ENCODE data around the gene ERO1A. TPM values are rescaled to one million over a fixed set of nuclear protein-coding genes. Genes with fewer than 3 reads are reported as not detected.

The ERO1A gene
- total and polyA plus RNA-seq, 2 experiments from 2014 or later: 41.6 to 91.1 TPM

DNA sequence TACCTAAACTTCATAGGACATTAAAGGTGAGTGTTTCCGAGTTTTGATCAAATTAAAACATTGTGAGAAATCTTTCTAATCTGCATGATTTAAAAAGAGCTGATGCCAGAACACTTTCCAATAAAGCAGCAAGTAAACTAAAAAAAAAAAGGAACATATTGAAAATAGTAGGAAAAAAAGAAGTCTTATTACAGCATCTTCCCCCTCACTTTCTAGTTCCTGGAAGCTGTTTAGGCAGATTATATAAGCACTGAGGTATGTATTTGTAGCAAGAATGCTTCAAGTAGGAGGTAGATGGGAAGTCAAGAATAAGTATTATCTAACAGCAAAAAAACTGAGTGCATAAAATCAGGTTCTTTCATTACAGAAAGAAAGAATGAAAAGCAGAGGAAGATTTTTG is 45.8 kb downstream of the ERO1A start:
- Histone ChIP-seq H4K20me1 (ENCODE audit: insufficient read depth, poor library complexity, severe bottlenecking) (no peaks in the 10 kb centered on the region), H3K4me3 (no peak overlapping the region), H3K27me3 (no peaks in the 10 kb centered on the region), H3K27ac (no peak overlapping the region), H3K4me1 (ENCODE audit: insufficient read depth) (no peaks in the 10 kb centered on the region), H3K36me3 (replicated peaks; ENCODE audit: insufficient read depth, low read depth) (no peaks in the 10 kb centered on the region), H3K9me2 (replicated peaks; ENCODE audit: insufficient read depth) (no peaks in the 10 kb centered on the region), H3K9me3 (ENCODE audit: low read depth) (no peaks in the 10 kb centered on the region), H3K79me2 (no peaks in the 10 kb centered on the region), H3K4me2 (no peak overlapping the region), H2AFZ (no peak overlapping the region)
- TF ChIP-seq, protein P1, sequence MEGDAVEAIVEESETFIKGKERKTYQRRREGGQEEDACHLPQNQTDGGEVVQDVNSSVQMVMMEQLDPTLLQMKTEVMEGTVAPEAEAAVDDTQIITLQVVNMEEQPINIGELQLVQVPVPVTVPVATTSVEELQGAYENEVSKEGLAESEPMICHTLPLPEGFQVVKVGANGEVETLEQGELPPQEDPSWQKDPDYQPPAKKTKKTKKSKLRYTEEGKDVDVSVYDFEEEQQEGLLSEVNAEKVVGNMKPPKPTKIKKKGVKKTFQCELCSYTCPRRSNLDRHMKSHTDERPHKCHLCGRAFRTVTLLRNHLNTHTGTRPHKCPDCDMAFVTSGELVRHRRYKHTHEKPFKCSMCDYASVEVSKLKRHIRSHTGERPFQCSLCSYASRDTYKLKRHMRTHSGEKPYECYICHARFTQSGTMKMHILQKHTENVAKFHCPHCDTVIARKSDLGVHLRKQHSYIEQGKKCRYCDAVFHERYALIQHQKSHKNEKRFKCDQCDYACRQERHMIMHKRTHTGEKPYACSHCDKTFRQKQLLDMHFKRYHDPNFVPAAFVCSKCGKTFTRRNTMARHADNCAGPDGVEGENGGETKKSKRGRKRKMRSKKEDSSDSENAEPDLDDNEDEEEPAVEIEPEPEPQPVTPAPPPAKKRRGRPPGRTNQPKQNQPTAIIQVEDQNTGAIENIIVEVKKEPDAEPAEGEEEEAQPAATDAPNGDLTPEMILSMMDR (IDR thresholded peaks at IDR 0.05; ENCODE audit: poor library complexity): no peak
- TF ChIP-seq EZH2 (IDR thresholded peaks at IDR 0.05; ENCODE audit: borderline replicate concordance): no peak
- TF ChIP-seq EZH2phosphoT487 (IDR thresholded peaks at IDR 0.05; ENCODE audit: low read depth, severe bottlenecking, unreplicated experiment): no peak
- 100% methylated on average over 1 of the region's 1 CpG for WGBS (ENCODE audit: low lambda C conversion rate, missing lambda C conversion rate)
- no peak for DNase-seq (ENCODE audit: low spot score)

DNA sequence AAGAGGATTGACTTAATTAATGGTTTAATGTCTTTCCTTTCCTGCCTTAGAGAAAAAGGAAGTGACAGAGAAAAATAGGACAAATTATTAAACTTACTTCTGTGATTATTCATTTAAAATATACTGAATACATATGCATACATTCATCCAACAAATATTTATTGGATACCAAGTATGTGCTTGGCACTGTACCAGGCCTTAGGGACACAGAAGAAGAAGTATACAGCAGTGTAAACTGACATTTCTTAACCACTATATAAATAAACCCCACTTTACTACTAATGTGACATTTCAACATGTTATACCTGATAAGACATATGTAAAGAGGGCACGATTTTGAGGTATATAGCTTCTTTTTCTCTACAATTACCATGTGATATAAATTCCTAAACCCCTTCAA is 53.6 kb downstream of the ERO1A start:
- no peaks in the 10 kb centered on the region for H3K9me2 ChIP-seq (replicated peaks; ENCODE audit: insufficient read depth)
- H4K20me1 ChIP-seq (ENCODE audit: insufficient read depth, poor library complexity, severe bottlenecking): no peaks in the 10 kb centered on the region
- no peak overlapping the region for H2AFZ ChIP-seq
- H3K27me3 ChIP-seq: no peaks in the 10 kb centered on the region
- 97% methylated on average over 1 of the region's 1 CpG for WGBS (ENCODE audit: low lambda C conversion rate, missing lambda C conversion rate)
- DNase-seq (ENCODE audit: low spot score): no peak
- H3K27ac ChIP-seq: no peak overlapping the region
- no peaks in the 10 kb centered on the region for H3K9me3 ChIP-seq (ENCODE audit: low read depth)
- no peaks in the 10 kb centered on the region for H3K79me2 ChIP-seq
- TF ChIP-seq, protein P1 (IDR thresholded peaks at IDR 0.05; ENCODE audit: poor library complexity): no peak
- no peak for TF ChIP-seq EZH2phosphoT487 (IDR thresholded peaks at IDR 0.05; ENCODE audit: low read depth, severe bottlenecking, unreplicated experiment)
- TF ChIP-seq EZH2 (IDR thresholded peaks at IDR 0.05; ENCODE audit: borderline replicate concordance): no peak
- no peaks in the 10 kb centered on the region for H3K4me1 ChIP-seq (ENCODE audit: insufficient read depth)
- H3K36me3 ChIP-seq (replicated peaks; ENCODE audit: insufficient read depth, low read depth): no peaks in the 10 kb centered on the region
- no peak overlapping the region for H3K4me3 ChIP-seq
- no peak overlapping the region for H3K4me2 ChIP-seq

DNA sequence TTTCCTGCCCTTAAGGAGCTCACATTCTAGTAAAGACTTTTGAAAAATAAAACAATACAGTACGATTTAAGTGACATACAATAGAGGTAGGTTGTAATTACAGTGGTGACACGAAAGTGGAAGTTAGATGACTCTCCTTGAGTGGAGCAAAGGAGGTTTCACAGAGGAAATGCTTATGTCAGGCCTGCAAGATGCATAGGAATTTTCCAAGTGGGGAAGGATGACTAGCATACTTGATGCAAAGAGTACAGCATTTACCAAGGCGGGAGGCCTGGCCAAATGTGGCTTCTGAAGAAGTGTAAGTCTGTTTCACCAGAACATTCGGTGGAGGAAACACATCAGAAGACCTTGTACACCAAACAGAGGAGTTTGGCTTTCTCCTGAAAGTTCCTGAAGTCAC is 55.2 kb downstream of the ERO1A start:
- H4K20me1 ChIP-seq (ENCODE audit: insufficient read depth, poor library complexity, severe bottlenecking): no peaks in the 10 kb centered on the region
- WGBS (ENCODE audit: low lambda C conversion rate, missing lambda C conversion rate): 96% methylated on average over 4 of the region's 4 CpGs
- no peak overlapping the region for H3K4me3 ChIP-seq
- H3K9me3 ChIP-seq (ENCODE audit: low read depth): no peaks in the 10 kb centered on the region
- H3K4me1 ChIP-seq (ENCODE audit: insufficient read depth): no peaks in the 10 kb centered on the region
- no peak overlapping the region for H3K27ac ChIP-seq
- DNase-seq (ENCODE audit: low spot score): no peak
- no peaks in the 10 kb centered on the region for H3K27me3 ChIP-seq
- H3K36me3 ChIP-seq (replicated peaks; ENCODE audit: insufficient read depth, low read depth): no peaks in the 10 kb centered on the region
- H3K79me2 ChIP-seq: no peaks in the 10 kb centered on the region
- H3K9me2 ChIP-seq (replicated peaks; ENCODE audit: insufficient read depth): no peaks in the 10 kb centered on the region
- TF ChIP-seq EZH2phosphoT487 (IDR thresholded peaks at IDR 0.05; ENCODE audit: low read depth, severe bottlenecking, unreplicated experiment): no peak
- H3K4me2 ChIP-seq: no peak overlapping the region
- no peak overlapping the region for H2AFZ ChIP-seq

DNA sequence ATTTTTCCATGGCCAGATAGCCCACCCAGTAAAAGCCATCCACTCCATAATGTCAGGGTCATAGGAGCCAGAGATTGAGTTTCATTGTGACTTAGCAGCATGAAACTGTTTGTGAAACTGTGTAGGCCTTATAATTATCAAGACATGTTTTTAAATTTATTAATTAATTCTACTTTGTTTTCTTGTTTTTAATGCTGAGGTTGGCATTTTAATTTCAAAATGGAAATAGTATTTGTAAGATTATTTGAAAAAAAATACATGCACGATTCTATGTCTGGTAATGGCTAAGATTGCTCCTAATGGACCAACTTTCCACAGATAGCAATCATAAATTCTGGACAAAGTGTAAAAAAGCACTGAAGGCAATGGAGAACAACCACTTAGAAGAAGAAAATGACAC is 75.7 kb downstream of the ERO1A start:
- H3K4me1 ChIP-seq (ENCODE audit: insufficient read depth): no peaks in the 10 kb centered on the region
- no peaks in the 10 kb centered on the region for H3K27me3 ChIP-seq
- H3K9me3 ChIP-seq (ENCODE audit: low read depth): no peaks in the 10 kb centered on the region
- H3K27ac ChIP-seq: no peak overlapping the region
- DNase-seq (ENCODE audit: low spot score): no peak
- no peaks in the 10 kb centered on the region for H4K20me1 ChIP-seq (ENCODE audit: insufficient read depth, poor library complexity, severe bottlenecking)
- WGBS (ENCODE audit: low lambda C conversion rate, missing lambda C conversion rate): 88% methylated on average over 1 of the region's 1 CpG
- H3K36me3 ChIP-seq (replicated peaks; ENCODE audit: insufficient read depth, low read depth): no peaks in the 10 kb centered on the region
- no peak overlapping the region for H2AFZ ChIP-seq
- TF ChIP-seq EZH2phosphoT487 (IDR thresholded peaks at IDR 0.05; ENCODE audit: low read depth, severe bottlenecking, unreplicated experiment) (no peak), EZH2 (IDR thresholded peaks at IDR 0.05; ENCODE audit: borderline replicate concordance) (no peak)
- TF ChIP-seq, protein P1 (IDR thresholded peaks at IDR 0.05; ENCODE audit: poor library complexity): no peak
- no peak overlapping the region for H3K4me3 ChIP-seq
- no peaks in the 10 kb centered on the region for H3K79me2 ChIP-seq
- H3K9me2 ChIP-seq (replicated peaks; ENCODE audit: insufficient read depth): no peaks in the 10 kb centered on the region
- no peak overlapping the region for H3K4me2 ChIP-seq

Measured in hepatocyte (in vitro differentiated cells).